ENCODE results near the gene OR2AG2. TPM values are rescaled to one million over a fixed set of nuclear protein-coding genes. Genes with fewer than 3 reads are reported as not detected.

Gene OR2AG2
- total and polyA plus RNA-seq, 9 of the 15 experiments (the other 6 are each of a cell fraction or from before 2014, with no cell fraction given), result 0.15 to 0.91 (median 0.55) TPM

GRCh38 chr11:6747097-6747668 is 24.6 kb downstream of the OR2AG2 start (continued):
- no peak for TF ChIP-seq ZNF318 (IDR thresholded peaks at IDR 0.05; ENCODE audit: borderline replicate concordance in 1 of 2, low read depth in 1 of 2)
- 0 out of 2 replicates have a peak, but pooled peaks have one; percentile 37 for TF ChIP-seq ZNF584 (CRISPR knock-in tag; IDR thresholded peaks at IDR 0.05; ENCODE audit: low read depth)
- no peak for TF ChIP-seq RFX7 (CRISPR knock-in tag; IDR thresholded peaks at IDR 0.05)
- TF ChIP-seq ZNF408 (CRISPR knock-in tag; IDR thresholded peaks at IDR 0.05; ENCODE audit: low read depth), result no peak
- peak; percentile 43; the same call in 1 of the 2 replicates for TF ChIP-seq MTA2 (IDR thresholded peaks at IDR 0.05; ENCODE audit: low read depth)
- TF ChIP-seq FOSL1 (tag; conservative IDR thresholded peaks at IDR 0.05), result 0 out of 2 replicates have a peak, but pooled peaks have one; percentile 12
- peak; percentile 40; the same call in 1 of the 2 replicates for TF ChIP-seq SMARCA4 (IDR thresholded peaks at IDR 0.05)
- TF ChIP-seq DPF2 (IDR thresholded peaks at IDR 0.05), result peak; percentile 60; the same call in 1 of the 2 replicates
- TF ChIP-seq CBFA2T3 (IDR thresholded peaks at IDR 0.05), result peak; percentile 68
- no peak for TF ChIP-seq ZNF512 (tag; IDR thresholded peaks at IDR 0.05)
- TF ChIP-seq RAD51 (IDR thresholded peaks at IDR 0.05; ENCODE audit: borderline replicate concordance, low read depth), result peak; percentile 26; the same call in 1 of the 2 replicates
- no peak for TF ChIP-seq MCM2 (IDR thresholded peaks at IDR 0.05; ENCODE audit: low read depth)
- TF ChIP-seq POLR2AphosphoS5 (IDR thresholded peaks at IDR 0.05; ENCODE audit: control insufficient read depth, insufficient read depth, low read depth, low read length), result no peak
- TF ChIP-seq PKNOX1 (IDR thresholded peaks at IDR 0.05), result peak; percentile 63
- TF ChIP-seq LARP7 (IDR thresholded peaks at IDR 0.05), result no peak
- peak; percentile 73 for TF ChIP-seq ARID1B (IDR thresholded peaks at IDR 0.05)
- TF ChIP-seq MEIS2 (IDR thresholded peaks at IDR 0.05; ENCODE audit: partially characterized antibody), result peak; percentile 83
- TF ChIP-seq FOXA3 (CRISPR knock-in tag; conservative IDR thresholded peaks at IDR 0.05 in 1 of 2, IDR thresholded peaks at IDR 0.05 in 1 of 2), result no peak
- no peak for TF ChIP-seq HNRNPL (IDR thresholded peaks at IDR 0.05; ENCODE audit: low read depth, low read length)

All from K562 (cell line).